IMR-90 (cell line): Measurements from ENCODE around the gene TET1. TPM values are rescaled to one million over a fixed set of nuclear protein-coding genes. Genes with fewer than 3 reads are reported as not detected.
A peak's percentile ranks its signal among the peaks of the same experiment; 100 is the strongest.

ENCODE experiments used
- ATAC-seq: fragments of 200-7000 bp; cut with Tn5 transposase; 2 replicates; pipeline ENCODE4 v1.9.1; 2020; ENCODE audit warnings: low read depth, mild to moderate bottlenecking, moderate library complexity
- BruUV-seq: library from RNA; stranded (reverse); fragments of 400-500 nt; replicated peaks from 2 replicates; lab custom pipeline; 2021; lab: Mats Ljungman, UMichigan
- CTCF ChIA-PET: fragments of 300-600 bp; formaldehyde crosslinking; extraction: SDS; loops from one replicate; lab custom pipeline; 2021; ENCODE audit warnings: antibody characterized with exemption; lab: Yijun Ruan, JAX
- POLR2A ChIA-PET: fragments of 300-600 bp; sonication (Branson Sonifier 250); formaldehyde crosslinking; loops from one replicate; lab custom pipeline; 2022; ENCODE audit warnings: antibody characterized with exemption; ENCODE audit not compliant: unreplicated experiment; lab: Charles Lee
- DNase-seq: peaks from one replicate; pipeline ENCODE4 v3.0.0; 2013
- H2AFZ ChIP-seq: replicated peaks from 2 replicates; pipeline ENCODE3; 2013; ENCODE audit warnings: low read length, mild to moderate bottlenecking; ENCODE audit not compliant: poor library complexity
- H2AK5ac ChIP-seq: 2 replicates; pipeline ENCODE4 v1.6.1; 2013; ENCODE audit warnings: low read depth, low read length, inconsistent platforms
- H2AK9ac ChIP-seq: replicated peaks from 2 replicates; pipeline ENCODE3; 2013; ENCODE audit warnings: mild to moderate bottlenecking, low read depth, low read length, moderate library complexity; ENCODE audit not compliant: poor library complexity
- H2BK120ac ChIP-seq: 2 replicates; pipeline ENCODE4 v1.6.1; 2013; ENCODE audit warnings: low read depth, low read length, inconsistent platforms
- H2BK15ac ChIP-seq: 3 replicates; pipeline ENCODE4 v1.6.1; 2013; ENCODE audit warnings: low read depth, low read length, inconsistent platforms
- H2BK20ac ChIP-seq: 2 replicates; pipeline ENCODE4 v1.6.1; 2013; ENCODE audit warnings: low read depth, mild to moderate bottlenecking, inconsistent platforms, low read length, moderate library complexity
- H2BK5ac ChIP-seq: 2 replicates; pipeline ENCODE4 v1.6.1; 2013; ENCODE audit warnings: mild to moderate bottlenecking, low read depth, low read length, inconsistent platforms; ENCODE audit not compliant: poor library complexity, severe bottlenecking
- H3K14ac ChIP-seq: replicated peaks from 2 replicates; pipeline ENCODE4 v1.6.1; 2013; ENCODE audit warnings: low read depth, low read length, inconsistent platforms
- H3K18ac ChIP-seq: 2 replicates; pipeline ENCODE4 v1.6.1; 2013; ENCODE audit warnings: low read depth, low read length, control low read depth
- H3K23ac ChIP-seq: 2 replicates; pipeline ENCODE4 v1.6.1; 2013; ENCODE audit warnings: low read depth, low read length, inconsistent platforms
- H3K27ac ChIP-seq: 2 replicates; pipeline ENCODE4 v1.5.1; 2013; ENCODE audit warnings: mild to moderate bottlenecking, control low read depth, low read length; ENCODE audit not compliant: insufficient read depth
- H3K27me3 ChIP-seq: 2 replicates; pipeline ENCODE4 v1.6.1; 2013; ENCODE audit warnings: low read length; ENCODE audit not compliant: control insufficient read depth, insufficient read depth
- H3K36me3 ChIP-seq: 2 replicates; pipeline ENCODE4 v1.6.1; 2013; ENCODE audit warnings: low read length, mixed read lengths; ENCODE audit not compliant: control insufficient read depth, insufficient read depth
- H3K4ac ChIP-seq: 2 replicates; pipeline ENCODE4 v1.6.1; 2013; ENCODE audit warnings: low read depth, low read length, inconsistent platforms
- H3K4me1 ChIP-seq: 2 replicates; pipeline ENCODE4 v1.6.1; 2013; ENCODE audit warnings: low read length, mixed read lengths; ENCODE audit not compliant: control insufficient read depth, insufficient read depth
- H3K4me2 ChIP-seq: 2 replicates; pipeline ENCODE4 v1.6.1; 2013; ENCODE audit warnings: low read depth, mild to moderate bottlenecking, control low read depth, low read length, moderate library complexity
- H3K4me3 ChIP-seq: 2 replicates; pipeline ENCODE4 v1.5.1; 2013; ENCODE audit warnings: low read depth, mild to moderate bottlenecking, control low read depth, low read length, moderate library complexity; ENCODE audit not compliant: insufficient read depth
- H3K56ac ChIP-seq: 2 replicates; pipeline ENCODE4 v1.6.1; 2013; ENCODE audit warnings: low read length, inconsistent platforms; ENCODE audit not compliant: insufficient read depth; ENCODE audit errors: extremely low read depth
- H3K79me1 ChIP-seq, 2 experiments: 2 replicates each; pipeline ENCODE4 v1.6.1; 2013; ENCODE audit warnings: low read length in 2 of 2, inconsistent platforms in 1 of 2, low read depth in 1 of 2
- H3K9ac ChIP-seq: 2 replicates; pipeline ENCODE4 v1.6.1; 2013; ENCODE audit warnings: low read depth, low read length, control low read depth
- H3K9me1 ChIP-seq: 2 replicates; pipeline ENCODE4 v1.6.1; 2013; ENCODE audit warnings: low read length, inconsistent platforms; ENCODE audit not compliant: insufficient read depth
- H3K9me3 ChIP-seq: 2 replicates; pipeline ENCODE4 v1.6.1; 2013; ENCODE audit warnings: low read length; ENCODE audit not compliant: control insufficient read depth, insufficient read depth
- H4K20me1 ChIP-seq: 2 replicates; pipeline ENCODE4 v1.6.1; 2013; ENCODE audit warnings: low read length, inconsistent platforms; ENCODE audit not compliant: insufficient read depth
- H4K5ac ChIP-seq: 2 replicates; pipeline ENCODE4 v1.6.1; 2013; ENCODE audit warnings: mild to moderate bottlenecking, low read depth, low read length, control low read depth
- H4K8ac ChIP-seq, 2 experiments: 2 replicates each; pipeline ENCODE4 v1.6.1; 2013; ENCODE audit warnings: low read depth in 2 of 2, low read length in 2 of 2, control low read depth in 1 of 2, inconsistent platforms in 1 of 2
- H4K91ac ChIP-seq: 2 replicates; pipeline ENCODE4 v1.6.1; 2013; ENCODE audit warnings: low read depth, low read length, inconsistent platforms; ENCODE audit not compliant: insufficient read depth
- SMC3 ChIP-seq: fragments of 150-350 bp; IDR thresholded peaks from 2 replicates; pipeline ENCODE4 v1.6.1; 2016; ENCODE audit warnings: low read depth, mild to moderate bottlenecking, antibody characterized with exemption, low read length, moderate library complexity
- USF2 ChIP-seq: fragments of 150-350 bp; IDR thresholded peaks from 2 replicates; pipeline ENCODE4 v1.6.1; 2017; ENCODE audit warnings: mild to moderate bottlenecking, antibody characterized with exemption, low read length, low read depth
- WGBS, 2 experiments: methylation state at CpG; one replicate each; pipeline versions ENCODE4 v1.1.5 to v1.1.7; 2013; ENCODE audit warnings: missing lambda C conversion rate in 2 of 2; ENCODE audit not compliant: insufficient read length in 1 of 2; ENCODE audit errors: extremely low coverage in 2 of 2; 5-methylcytosine and 5-hydroxymethylcytosine counted together
- dilution Hi-C: fragments of 300-500 bp; cut with HindIII; formaldehyde crosslinking; loops from one replicate; pipeline ENCODE4 v1.14.3; 2018; ENCODE audit warnings: low sequenced_read_pairs; ENCODE audit not compliant: unreplicated experiment
- in situ Hi-C: fragments of 300-500 bp; cut with MboI; formaldehyde crosslinking; loops from 3 replicates; pipeline ENCODE4 v1.14.3; 2019; ENCODE audit warnings: low sequenced_read_pairs, inconsistent platforms, mixed read lengths
- intact Hi-C: fragments of 100-400 bp; cut with micrococcal nuclease; formaldehyde crosslinking; loops from 2 replicates; pipeline ENCODE4 v1.10.0; 2022
- polyA plus RNA-seq, 3 experiments: library from polyadenylated mRNA; depleted of rRNA; stranded (reverse); fragments of >200 nt; gene quantifications; 2 replicates each; pipeline ENCODE4 v1.2.3, GENCODE V29; 2012; ENCODE audit warnings: low replicate concordance in 1 of 3
- total RNA-seq: library from RNA; depleted of rRNA; stranded (reverse); fragments of >200 nt; gene quantifications from 2 replicates; pipeline ENCODE4 v1.2.3, GENCODE V29; 2012

TET1 gene
- total and polyA plus RNA-seq, 2 of the 4 experiments (the other 2 are of a cell fraction) = 1.0 to 4.3 TPM

- Histone ChIP-seq H3K4me2 (no peak overlapping the region), H3K14ac (0 out of 2 replicates have a peak overlapping the region, but pooled peaks have one; percentile 75), H4K91ac (no peak overlapping the region), H3K36me3 (no peaks in the 10 kb centered on the region), H2AFZ (no peak overlapping the region), H3K56ac (no peak overlapping the region), H2BK5ac (no peak overlapping the region), H3K27ac (no peak overlapping the region), H3K79me1 (peaks cover 19 to 54% of the 10 kb centered on the region in 2 experiments; a peak in 3 of 4 replicates), H2AK5ac (no peak overlapping the region), H3K4me3 (no peak overlapping the region), H2BK15ac (no peak overlapping the region), H4K20me1 (no peaks in the 10 kb centered on the region), H3K4ac (no peak overlapping the region), H2BK20ac (no peak overlapping the region), H3K9me1 (peaks cover 5% of the 10 kb centered on the region; the same call in 1 of the 2 replicates), H4K8ac (no peak overlapping the region), H3K27me3 (no peaks in the 10 kb centered on the region), H3K18ac (no peak overlapping the region), H2AK9ac (no peak overlapping the region), H3K9ac (no peak overlapping the region), H3K9me3 (no peaks in the 10 kb centered on the region), H2BK120ac (no peak overlapping the region), H3K4me1 (peaks cover 5% of the 10 kb centered on the region), H4K5ac (no peak overlapping the region), H3K23ac (no peak overlapping the region)
- ATAC-seq (no peak), DNase-seq (no peak)
- no peak for TF ChIP-seq SMC3
- no peak for TF ChIP-seq USF2
- POLR2A ChIA-PET = interaction anchor here (0.6 kb wide), 1 partner anchor 115 kb away, joined by 4 read pairs; no protein-coding TSS in a partner anchor
- CTCF ChIA-PET = no interaction called here
- in situ Hi-C loops = no loop called here
- no TSS peak for BruUV-seq
- intact Hi-C loops = no loop called here
- WGBS, 2 experiments = 43% methylated on average over 1 of the region's 2 CpGs; no CpG with 5 or more reads in 1 of the 2 experiments
- dilution Hi-C loops = no loop called here
Measured at GRCh38 chr10:68566955-68567354, 6.8 kb downstream of the TET1 start.
